GM21381 (cell line): ENCODE measurements around the gene BARX2.

Experiments used
- ATAC-seq: cut with Tn5 transposase; IDR thresholded peaks from one replicate; pipeline ENCODE4 v1.9.1; 2021; ENCODE audit warnings: mild to moderate bottlenecking, moderate library complexity; ENCODE audit not compliant: unreplicated experiment

The BARX2 gene

GRCh38 chr11:129373489-129373953 is 2.1 kb upstream of the BARX2 start:
- no peak for ATAC-seq

GRCh38 chr11:129374081-129374992 is 1.3 kb upstream of the BARX2 start:
- ATAC-seq, result no peak

- ATAC-seq, result no peak
These were observed 476 bp upstream of the BARX2 start for GRCh38 chr11:129374993-129375750.

- ATAC-seq, result no peak
These were observed 1.2 kb downstream of the BARX2 start for GRCh38 chr11:129376658-129377341.

GRCh38 chr11:129377739-129378138 is 2.1 kb downstream of the BARX2 start:
- no peak for ATAC-seq

- no peak for ATAC-seq
These were observed 4.8 kb downstream of the BARX2 start for GRCh38 chr11:129380413-129380812.

- ATAC-seq, result no peak
These were observed 6.9 kb downstream of the BARX2 start for GRCh38 chr11:129382583-129382982.

- ATAC-seq, result no peak
These were observed 7.4 kb downstream of the BARX2 start for GRCh38 chr11:129383060-129383459.

- no peak for ATAC-seq
These were observed 7.9 kb downstream of the BARX2 start for GRCh38 chr11:129383502-129383901.

GRCh38 chr11:129384415-129384814 is 8.8 kb downstream of the BARX2 start:
- ATAC-seq, result no peak

- no peak for ATAC-seq
These were observed 10.2 kb downstream of the BARX2 start for GRCh38 chr11:129385801-129386200.

GRCh38 chr11:129386795-129387397 is 11.2 kb downstream of the BARX2 start:
- no peak for ATAC-seq

- ATAC-seq, result no peak
These were observed 11.8 kb downstream of the BARX2 start for GRCh38 chr11:129387434-129387833.

GRCh38 chr11:129388824-129389223 is 13.2 kb downstream of the BARX2 start:
- ATAC-seq, result no peak

GRCh38 chr11:129390303-129390821 is 14.7 kb downstream of the BARX2 start:
- no peak for ATAC-seq

- ATAC-seq, result no peak
These were observed 15.7 kb downstream of the BARX2 start for GRCh38 chr11:129391360-129391759.

- ATAC-seq, result no peak
These were observed 16.2 kb downstream of the BARX2 start for GRCh38 chr11:129391821-129392220.

GRCh38 chr11:129392995-129393394 is 17.3 kb downstream of the BARX2 start:
- ATAC-seq, result no peak

- no peak for ATAC-seq
These were observed 19.1 kb downstream of the BARX2 start for GRCh38 chr11:129394709-129395108.

- ATAC-seq, result no peak
These were observed 19.8 kb downstream of the BARX2 start for GRCh38 chr11:129395432-129395831.

- ATAC-seq, result no peak
These were observed 20.2 kb downstream of the BARX2 start for GRCh38 chr11:129395883-129396282.
